ENCODE data around the gene DPM1.
"Not testable (repeated sequence)": the region's sequence is repeated elsewhere in the genome, so short reads cannot be mapped to it uniquely, and the experiment has no call there.

DPM1 gene

GRCh38 chr20:50978533-50978932 lies 20.2 kb upstream of the DPM1 start:
- DNase-seq (ENCODE audit: low spot score): not testable (repeated sequence)

- DNase-seq (ENCODE audit: low spot score): no peak
These were observed 19.0 kb upstream of the DPM1 start for GRCh38 chr20:50977066-50978021.

GRCh38 chr20:50975701-50976330 lies 17.5 kb upstream of the DPM1 start:
- DNase-seq (ENCODE audit: low spot score): no peak

- DNase-seq (ENCODE audit: low spot score): no peak
These were observed 11.6 kb upstream of the DPM1 start for GRCh38 chr20:50969912-50970311.

- DNase-seq (ENCODE audit: low spot score): no peak
These were observed 11.1 kb upstream of the DPM1 start for GRCh38 chr20:50969435-50969834.

GRCh38 chr20:50968289-50968688 lies 10.0 kb upstream of the DPM1 start:
- no peak for DNase-seq (ENCODE audit: low spot score)

GRCh38 chr20:50967586-50967985 lies 9.3 kb upstream of the DPM1 start:
- no peak for DNase-seq (ENCODE audit: low spot score)

- no peak for DNase-seq (ENCODE audit: low spot score)
These were observed 1.3 kb upstream of the DPM1 start for GRCh38 chr20:50959543-50960126.

- DNase-seq (ENCODE audit: low spot score): peak; percentile 89
These were observed 547 bp upstream of the DPM1 start, which contains the start of gene MOCS3 for GRCh38 chr20:50958615-50959542. Gene MOCS3 (plus strand): TSS chr20:50958818. CDS start chr20:50958843, 25 bp downstream.

- no peak for DNase-seq (ENCODE audit: low spot score)
These were observed 1.1 kb downstream of the DPM1 start for GRCh38 chr20:50957276-50957675.

- DNase-seq (ENCODE audit: low spot score): no peak
These were observed 4.5 kb downstream of the DPM1 start for GRCh38 chr20:50953821-50954220.

GRCh38 chr20:50953196-50953595 lies 5.1 kb downstream of the DPM1 start:
- DNase-seq (ENCODE audit: low spot score): no peak

- DNase-seq (ENCODE audit: low spot score): no peak
These were observed 10.1 kb downstream of the DPM1 start for GRCh38 chr20:50948132-50948785.

GRCh38 chr20:50943069-50943468 lies 15.3 kb downstream of the DPM1 start:
- DNase-seq (ENCODE audit: low spot score): no peak

- no peak for DNase-seq (ENCODE audit: low spot score)
These were observed 24.7 kb downstream of the DPM1 start for GRCh38 chr20:50933589-50933988.

GRCh38 chr20:50932691-50933280 lies 25.5 kb downstream of the DPM1 start:
- no peak for DNase-seq (ENCODE audit: low spot score)

GRCh38 chr20:50932016-50932485 lies 26.3 kb downstream of the DPM1 start:
- DNase-seq (ENCODE audit: low spot score): no peak

GRCh38 chr20:50931306-50932015 lies 26.9 kb downstream of the DPM1 start, which contains the start of gene ADNP:
Gene ADNP (minus strand): TSS chr20:50931437. CDS start chr20:50903996, 27,441 bp downstream.
- peak; percentile 94 for DNase-seq (ENCODE audit: low spot score)

GRCh38 chr20:50930976-50931305 lies 27.4 kb downstream of the DPM1 start:
- DNase-seq (ENCODE audit: low spot score): no peak

Data from globus pallidus (tissue), 1 donor.